ENCODE measurements around the gene LIPE.

DNA sequence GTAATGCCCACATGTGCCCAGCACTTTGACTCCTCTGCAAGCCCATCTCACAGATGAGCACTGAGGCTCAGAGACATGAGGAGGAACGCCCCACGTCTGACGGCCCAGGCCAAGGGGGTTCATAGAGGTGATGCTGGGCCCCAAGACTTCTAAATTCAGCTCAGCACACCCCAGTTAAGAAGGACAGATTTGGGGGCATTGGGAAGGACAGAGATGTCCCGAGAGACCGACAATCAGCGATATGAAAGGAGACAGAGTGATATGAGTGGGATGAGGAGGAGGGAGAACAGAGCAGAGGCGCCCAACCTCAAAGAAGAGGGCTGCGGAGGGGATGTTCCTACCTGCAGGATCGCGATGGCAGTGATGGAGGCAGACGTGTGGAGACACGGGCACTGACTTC is 37.3 kb downstream of the LIPE start, which contains the start of gene CNFN:
- TF ChIP-seq CREM (CRISPR knock-in tag; IDR thresholded peaks at IDR 0.05) (no peak), PRRX2 (CRISPR knock-in tag; IDR thresholded peaks at IDR 0.05) (no peak), ETV6 (CRISPR knock-in tag; IDR thresholded peaks at IDR 0.05) (no peak), ZNF263 (CRISPR knock-in tag; IDR thresholded peaks at IDR 0.05; ENCODE audit: low read depth) (no peak)
- TF ChIP-seq, protein P1, sequence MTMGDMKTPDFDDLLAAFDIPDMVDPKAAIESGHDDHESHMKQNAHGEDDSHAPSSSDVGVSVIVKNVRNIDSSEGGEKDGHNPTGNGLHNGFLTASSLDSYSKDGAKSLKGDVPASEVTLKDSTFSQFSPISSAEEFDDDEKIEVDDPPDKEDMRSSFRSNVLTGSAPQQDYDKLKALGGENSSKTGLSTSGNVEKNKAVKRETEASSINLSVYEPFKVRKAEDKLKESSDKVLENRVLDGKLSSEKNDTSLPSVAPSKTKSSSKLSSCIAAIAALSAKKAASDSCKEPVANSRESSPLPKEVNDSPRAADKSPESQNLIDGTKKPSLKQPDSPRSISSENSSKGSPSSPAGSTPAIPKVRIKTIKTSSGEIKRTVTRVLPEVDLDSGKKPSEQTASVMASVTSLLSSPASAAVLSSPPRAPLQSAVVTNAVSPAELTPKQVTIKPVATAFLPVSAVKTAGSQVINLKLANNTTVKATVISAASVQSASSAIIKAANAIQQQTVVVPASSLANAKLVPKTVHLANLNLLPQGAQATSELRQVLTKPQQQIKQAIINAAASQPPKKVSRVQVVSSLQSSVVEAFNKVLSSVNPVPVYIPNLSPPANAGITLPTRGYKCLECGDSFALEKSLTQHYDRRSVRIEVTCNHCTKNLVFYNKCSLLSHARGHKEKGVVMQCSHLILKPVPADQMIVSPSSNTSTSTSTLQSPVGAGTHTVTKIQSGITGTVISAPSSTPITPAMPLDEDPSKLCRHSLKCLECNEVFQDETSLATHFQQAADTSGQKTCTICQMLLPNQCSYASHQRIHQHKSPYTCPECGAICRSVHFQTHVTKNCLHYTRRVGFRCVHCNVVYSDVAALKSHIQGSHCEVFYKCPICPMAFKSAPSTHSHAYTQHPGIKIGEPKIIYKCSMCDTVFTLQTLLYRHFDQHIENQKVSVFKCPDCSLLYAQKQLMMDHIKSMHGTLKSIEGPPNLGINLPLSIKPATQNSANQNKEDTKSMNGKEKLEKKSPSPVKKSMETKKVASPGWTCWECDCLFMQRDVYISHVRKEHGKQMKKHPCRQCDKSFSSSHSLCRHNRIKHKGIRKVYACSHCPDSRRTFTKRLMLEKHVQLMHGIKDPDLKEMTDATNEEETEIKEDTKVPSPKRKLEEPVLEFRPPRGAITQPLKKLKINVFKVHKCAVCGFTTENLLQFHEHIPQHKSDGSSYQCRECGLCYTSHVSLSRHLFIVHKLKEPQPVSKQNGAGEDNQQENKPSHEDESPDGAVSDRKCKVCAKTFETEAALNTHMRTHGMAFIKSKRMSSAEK (CRISPR knock-in tag; IDR thresholded peaks at IDR 0.05; ENCODE audit: borderline replicate concordance) = no peak
- TF ChIP-seq, protein P2, sequence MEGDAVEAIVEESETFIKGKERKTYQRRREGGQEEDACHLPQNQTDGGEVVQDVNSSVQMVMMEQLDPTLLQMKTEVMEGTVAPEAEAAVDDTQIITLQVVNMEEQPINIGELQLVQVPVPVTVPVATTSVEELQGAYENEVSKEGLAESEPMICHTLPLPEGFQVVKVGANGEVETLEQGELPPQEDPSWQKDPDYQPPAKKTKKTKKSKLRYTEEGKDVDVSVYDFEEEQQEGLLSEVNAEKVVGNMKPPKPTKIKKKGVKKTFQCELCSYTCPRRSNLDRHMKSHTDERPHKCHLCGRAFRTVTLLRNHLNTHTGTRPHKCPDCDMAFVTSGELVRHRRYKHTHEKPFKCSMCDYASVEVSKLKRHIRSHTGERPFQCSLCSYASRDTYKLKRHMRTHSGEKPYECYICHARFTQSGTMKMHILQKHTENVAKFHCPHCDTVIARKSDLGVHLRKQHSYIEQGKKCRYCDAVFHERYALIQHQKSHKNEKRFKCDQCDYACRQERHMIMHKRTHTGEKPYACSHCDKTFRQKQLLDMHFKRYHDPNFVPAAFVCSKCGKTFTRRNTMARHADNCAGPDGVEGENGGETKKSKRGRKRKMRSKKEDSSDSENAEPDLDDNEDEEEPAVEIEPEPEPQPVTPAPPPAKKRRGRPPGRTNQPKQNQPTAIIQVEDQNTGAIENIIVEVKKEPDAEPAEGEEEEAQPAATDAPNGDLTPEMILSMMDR (IDR thresholded peaks at IDR 0.05) = no peak
- TF ChIP-seq, protein P3, sequence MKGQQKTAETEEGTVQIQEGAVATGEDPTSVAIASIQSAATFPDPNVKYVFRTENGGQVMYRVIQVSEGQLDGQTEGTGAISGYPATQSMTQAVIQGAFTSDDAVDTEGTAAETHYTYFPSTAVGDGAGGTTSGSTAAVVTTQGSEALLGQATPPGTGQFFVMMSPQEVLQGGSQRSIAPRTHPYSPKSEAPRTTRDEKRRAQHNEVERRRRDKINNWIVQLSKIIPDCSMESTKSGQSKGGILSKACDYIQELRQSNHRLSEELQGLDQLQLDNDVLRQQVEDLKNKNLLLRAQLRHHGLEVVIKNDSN (CRISPR knock-in tag; IDR thresholded peaks at IDR 0.05) = no peak
